H1 (cell line): ENCODE measurements around the gene BLOC1S3.

Source experiments
- FOSL1 ChIP-seq: IDR thresholded peaks from 2 replicates; pipeline ENCODE4 v1.6.1; 2011; ENCODE audit warnings: mild to moderate bottlenecking, low read depth, low read length, moderate library complexity; ENCODE audit not compliant: insufficient read depth
- TF ChIP-seq, protein P1 (sequence below), 3 experiments: IDR thresholded peaks; 1 replicate in 2 of 3; 2 replicates in 1 of 3; pipeline versions ENCODE4 v1.5.1 to v1.6.1; 2011; ENCODE audit warnings: low read length in 3 of 3, mild to moderate bottlenecking in 3 of 3, inconsistent platforms in 2 of 3, low read depth in 1 of 3, moderate library complexity in 1 of 3; ENCODE audit not compliant: insufficient read depth in 1 of 3; ENCODE audit errors: control extremely low read depth in 1 of 3

DNA sequence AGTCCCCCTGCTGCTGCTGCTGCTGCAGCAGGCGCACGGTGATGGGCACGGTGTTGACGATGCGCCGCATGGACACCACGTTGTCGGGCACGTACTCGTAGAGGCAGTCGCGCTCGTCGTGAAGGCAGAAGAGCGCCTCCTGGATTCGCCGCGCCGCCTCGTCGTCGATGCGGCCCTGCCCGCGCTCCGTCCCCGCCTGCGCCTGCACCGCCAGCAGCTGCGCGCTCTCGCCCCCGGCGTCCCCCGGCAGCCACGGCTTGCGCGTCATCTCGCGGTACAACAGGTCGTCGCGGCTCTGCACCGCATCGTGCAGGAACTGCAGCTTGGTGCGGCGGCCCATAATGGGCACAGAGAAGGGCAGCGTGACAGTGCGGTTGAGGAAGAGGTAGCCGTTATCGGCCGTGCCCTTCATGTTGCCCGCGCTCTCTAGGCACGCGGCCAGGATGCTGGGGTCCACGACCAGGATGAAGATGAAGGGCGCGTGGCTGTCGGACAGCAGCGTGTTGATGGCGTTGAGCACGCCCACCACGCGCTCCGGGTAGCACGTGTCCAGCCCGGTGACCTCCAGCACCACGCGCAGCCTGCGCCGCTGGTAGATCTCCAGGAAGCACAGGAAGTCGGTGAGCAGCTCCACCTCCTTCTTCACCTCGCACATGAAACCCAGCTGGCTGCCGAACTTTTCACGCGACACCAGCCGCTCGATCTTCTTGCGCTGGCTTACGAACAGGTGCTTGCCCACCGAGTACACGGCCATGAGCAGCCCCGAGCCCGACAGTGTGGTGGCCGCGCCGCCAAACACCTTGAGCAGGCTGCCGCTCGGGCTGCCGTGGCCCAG is 25.9 kb upstream of the BLOC1S3 start:
- no peak for TF ChIP-seq FOSL1
- TF ChIP-seq, protein P1, sequence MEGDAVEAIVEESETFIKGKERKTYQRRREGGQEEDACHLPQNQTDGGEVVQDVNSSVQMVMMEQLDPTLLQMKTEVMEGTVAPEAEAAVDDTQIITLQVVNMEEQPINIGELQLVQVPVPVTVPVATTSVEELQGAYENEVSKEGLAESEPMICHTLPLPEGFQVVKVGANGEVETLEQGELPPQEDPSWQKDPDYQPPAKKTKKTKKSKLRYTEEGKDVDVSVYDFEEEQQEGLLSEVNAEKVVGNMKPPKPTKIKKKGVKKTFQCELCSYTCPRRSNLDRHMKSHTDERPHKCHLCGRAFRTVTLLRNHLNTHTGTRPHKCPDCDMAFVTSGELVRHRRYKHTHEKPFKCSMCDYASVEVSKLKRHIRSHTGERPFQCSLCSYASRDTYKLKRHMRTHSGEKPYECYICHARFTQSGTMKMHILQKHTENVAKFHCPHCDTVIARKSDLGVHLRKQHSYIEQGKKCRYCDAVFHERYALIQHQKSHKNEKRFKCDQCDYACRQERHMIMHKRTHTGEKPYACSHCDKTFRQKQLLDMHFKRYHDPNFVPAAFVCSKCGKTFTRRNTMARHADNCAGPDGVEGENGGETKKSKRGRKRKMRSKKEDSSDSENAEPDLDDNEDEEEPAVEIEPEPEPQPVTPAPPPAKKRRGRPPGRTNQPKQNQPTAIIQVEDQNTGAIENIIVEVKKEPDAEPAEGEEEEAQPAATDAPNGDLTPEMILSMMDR (IDR thresholded peaks at IDR 0.05; ENCODE audit: control extremely low read depth in 1 of 3, insufficient read depth in 1 of 3, low read depth in 1 of 3, low read length in 3 of 3), result peak; percentile 33 to 57 (median 41)
